Measurements from ENCODE around the gene CNIH3. TPM values are rescaled to one million over a fixed set of nuclear protein-coding genes. Genes with fewer than 3 reads are reported as not detected.

The CNIH3 gene
- polyA plus RNA-seq, 3 donors, result 10.2 to 12.6 (median 10.5) TPM

DNA sequence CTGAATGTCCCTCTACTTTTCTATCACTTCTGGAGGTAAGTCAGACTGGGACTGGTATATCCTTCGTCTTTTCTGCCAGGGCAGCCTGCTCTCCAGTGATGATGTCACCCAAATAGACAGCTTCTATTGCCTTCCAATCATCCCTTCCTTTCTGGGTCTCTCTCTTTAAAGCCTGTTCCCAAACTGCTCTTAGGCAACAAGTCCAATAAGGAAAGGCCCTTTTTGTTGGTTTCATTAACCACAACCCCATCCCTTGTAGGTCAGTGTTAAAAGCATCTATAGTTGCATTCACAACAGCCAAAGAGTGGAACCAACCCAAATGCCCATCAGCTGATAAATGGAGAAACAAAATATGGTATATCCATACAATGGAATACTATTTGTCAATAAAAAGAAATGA lies 114.4 kb downstream of the CNIH3 start:
- DNase-seq (ENCODE audit: extremely low read depth in 1 of 11, low read depth in 9 of 11, low spot score in 4 of 11), result no peak

GRCh38 chr1:224730965-224731364 lies 114.8 kb downstream of the CNIH3 start:
- DNase-seq (ENCODE audit: extremely low read depth in 1 of 11, low read depth in 9 of 11, low spot score in 4 of 11), result no peak

DNA sequence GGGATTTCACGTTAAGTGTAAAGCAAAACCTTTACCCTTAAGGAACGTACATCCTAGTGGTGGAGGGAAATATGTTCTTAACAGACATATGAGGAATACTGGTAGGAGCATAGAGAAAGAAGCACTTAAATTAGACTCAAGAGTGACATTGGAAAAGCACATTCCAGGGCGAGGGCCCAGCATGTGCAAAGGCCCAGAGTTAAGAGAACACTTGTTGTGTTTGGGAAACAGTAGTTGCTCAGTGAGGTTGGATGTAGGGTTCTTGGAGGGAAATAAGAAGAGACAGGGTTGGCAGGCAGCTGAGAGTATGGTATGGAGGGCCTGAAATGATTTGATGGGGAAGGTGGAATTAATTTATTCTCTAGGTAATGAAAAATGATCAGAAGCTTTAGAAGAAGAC lies 115.5 kb downstream of the CNIH3 start:
- no peak for DNase-seq (ENCODE audit: extremely low read depth in 1 of 11, low read depth in 9 of 11, low spot score in 4 of 11)

DNA sequence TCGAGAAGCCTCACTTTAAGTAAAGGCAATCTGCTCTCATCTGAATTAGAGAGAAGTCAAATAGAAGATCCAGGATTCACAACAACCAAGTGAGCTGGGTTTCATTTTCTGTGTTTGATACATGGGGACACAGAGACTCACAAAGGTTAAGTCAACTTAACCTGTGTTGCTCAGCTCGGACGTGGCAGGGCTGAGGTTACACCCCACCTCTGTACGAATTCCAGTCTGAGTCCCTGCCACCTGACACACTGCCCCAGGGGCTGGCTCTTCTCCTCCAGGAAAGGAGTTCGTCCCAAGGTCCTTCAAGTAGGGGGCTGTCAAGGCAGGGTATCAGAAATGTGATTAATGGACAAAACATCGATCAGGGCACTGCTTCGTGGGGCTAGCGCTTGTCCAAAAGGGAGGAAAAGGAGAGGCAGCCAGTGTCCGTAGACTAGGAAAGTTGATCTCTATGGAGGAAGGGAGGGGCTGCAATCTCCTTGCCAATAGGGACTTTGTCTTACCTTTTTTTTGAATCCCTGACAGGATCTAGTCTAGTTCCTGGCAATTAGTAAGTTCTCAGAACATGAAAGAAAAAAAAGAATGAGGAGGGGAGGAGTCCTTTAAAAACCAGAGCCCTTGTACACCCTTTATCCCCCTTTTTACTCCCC lies 116.4 kb downstream of the CNIH3 start:
- no peak for DNase-seq (ENCODE audit: extremely low read depth in 1 of 11, low read depth in 9 of 11, low spot score in 4 of 11)

DNA sequence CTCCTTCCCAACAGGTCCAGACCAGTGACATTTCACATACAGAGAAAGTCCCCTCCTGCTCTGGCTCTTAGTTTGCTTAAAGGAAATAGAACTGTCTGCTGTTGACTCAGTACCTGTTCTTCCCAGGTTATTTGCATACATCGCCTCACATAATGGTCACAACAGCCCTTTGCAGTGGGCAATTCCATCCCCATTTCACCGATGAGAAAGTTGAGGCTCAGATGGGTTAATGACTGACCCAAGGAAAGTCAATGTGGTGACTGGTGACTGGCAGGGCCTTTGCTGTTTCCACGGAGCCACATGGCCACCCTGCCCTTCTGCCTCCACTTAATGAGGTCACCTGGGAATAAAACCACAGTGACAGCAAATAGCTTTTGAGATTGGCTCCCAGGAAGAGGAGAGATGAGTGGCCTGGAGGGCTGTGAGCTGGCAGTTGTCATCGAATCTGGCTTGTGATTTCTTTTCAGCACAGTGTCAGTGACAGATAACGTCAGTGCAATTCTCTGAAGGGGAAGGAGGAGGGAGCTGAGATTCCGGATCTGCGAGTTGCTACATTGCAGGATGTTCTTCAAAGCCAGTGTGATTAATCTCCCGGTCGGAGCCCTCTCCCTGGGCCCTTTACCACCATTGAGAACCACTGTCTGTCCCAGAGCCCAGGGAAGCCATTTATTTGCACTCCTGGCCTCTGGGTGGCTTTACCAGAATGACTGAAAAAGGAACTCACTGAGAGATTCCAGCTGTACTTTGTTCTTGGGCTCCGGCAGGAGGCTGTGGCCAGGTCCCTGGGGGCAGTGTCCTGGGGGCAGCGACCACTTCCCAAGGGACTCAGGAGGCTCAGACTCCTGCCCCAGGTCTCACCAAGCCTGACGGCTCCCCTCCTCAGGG lies 117.2 kb downstream of the CNIH3 start:
- DNase-seq (ENCODE audit: extremely low read depth in 1 of 11, low read depth in 9 of 11, low spot score in 4 of 11), result no peak

- no peak for DNase-seq (ENCODE audit: extremely low read depth in 1 of 11, low read depth in 9 of 11, low spot score in 4 of 11)
These were observed 118.3 kb downstream of the CNIH3 start for GRCh38 chr1:224734261-224734935.

DNA sequence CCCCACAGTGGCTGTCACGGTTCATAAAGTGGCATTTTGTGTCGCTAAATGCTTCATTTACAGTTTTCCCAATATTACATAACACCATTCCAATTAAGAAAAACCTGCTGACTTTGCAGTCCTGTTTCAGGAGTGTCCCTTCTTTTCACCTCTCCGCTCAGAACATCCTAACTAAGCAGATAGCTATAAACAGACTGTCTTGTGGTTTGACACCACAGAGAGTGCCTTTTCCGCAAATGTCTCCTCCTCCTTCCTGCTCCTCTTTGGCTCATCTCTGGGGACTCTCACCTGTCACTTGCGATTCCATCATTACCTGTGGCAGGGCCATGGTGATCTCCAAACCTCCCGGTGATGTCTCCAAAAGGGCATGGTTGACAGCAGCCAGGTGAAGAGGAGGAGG lies 119.0 kb downstream of the CNIH3 start:
- DNase-seq (ENCODE audit: extremely low read depth in 1 of 11, low read depth in 9 of 11, low spot score in 4 of 11), result no peak

GRCh38 chr1:224736619-224737352 lies 120.7 kb downstream of the CNIH3 start:
- DNase-seq (ENCODE audit: extremely low read depth in 1 of 11, low read depth in 9 of 11, low spot score in 4 of 11), result no peak

DNA sequence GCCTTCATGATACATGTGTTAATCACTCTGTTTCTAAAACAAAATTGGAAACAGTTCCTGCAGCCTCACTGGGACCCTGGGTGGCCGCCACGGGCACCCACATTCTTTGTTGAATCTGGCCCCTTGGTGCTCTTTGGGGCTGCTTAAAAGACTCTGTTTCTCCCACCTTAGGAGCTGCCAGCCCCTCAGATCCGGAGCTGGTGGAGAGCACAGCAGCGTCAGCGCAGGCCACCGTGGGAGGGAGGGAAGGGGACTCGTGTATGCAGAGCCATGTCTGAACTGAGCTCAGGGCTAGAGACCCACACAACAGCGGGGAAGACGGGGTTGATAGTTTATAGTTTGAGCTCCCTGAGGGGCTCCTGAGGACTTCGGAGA lies 121.2 kb downstream of the CNIH3 start:
- no peak for DNase-seq (ENCODE audit: extremely low read depth in 1 of 11, low read depth in 9 of 11, low spot score in 4 of 11)

- DNase-seq (ENCODE audit: extremely low read depth in 1 of 11, low read depth in 9 of 11, low spot score in 4 of 11), result no peak
These were observed 123.3 kb downstream of the CNIH3 start for GRCh38 chr1:224739303-224739996.

DNA sequence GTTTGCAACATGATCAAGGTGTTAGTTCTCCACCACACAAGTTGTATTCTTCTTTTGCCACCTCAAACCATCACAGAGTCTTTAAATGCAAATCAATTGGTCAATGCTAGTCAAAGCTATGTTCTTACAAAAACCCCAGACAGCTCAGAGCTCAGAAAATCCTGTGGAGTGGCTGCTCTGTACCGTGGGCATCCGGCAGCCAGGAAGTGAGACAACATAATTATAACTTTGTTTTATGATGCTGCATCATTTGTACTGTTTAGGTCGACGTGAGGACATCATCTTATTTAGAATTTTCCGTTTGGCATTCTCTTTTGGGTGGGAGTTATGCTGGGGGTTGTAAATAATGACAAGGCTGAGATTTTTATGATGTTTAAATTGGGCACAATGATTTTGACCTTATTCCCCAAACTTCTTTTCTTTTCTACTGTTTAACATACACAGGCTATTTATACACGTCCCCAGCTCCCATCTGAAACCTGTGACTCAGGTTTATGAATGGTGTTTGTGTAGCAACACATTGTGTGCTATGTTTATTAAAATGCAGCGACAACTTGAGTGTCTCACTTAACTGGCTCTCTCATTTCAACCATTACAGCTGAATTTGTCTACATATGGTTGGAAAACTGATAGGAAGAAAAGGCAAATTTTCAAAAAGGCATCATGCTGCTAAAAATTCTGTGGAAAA lies 124.0 kb downstream of the CNIH3 start:
- no peak for DNase-seq (ENCODE audit: extremely low read depth in 1 of 11, low read depth in 9 of 11, low spot score in 4 of 11)

GRCh38 chr1:224740685-224741052 lies 124.6 kb downstream of the CNIH3 start:
- DNase-seq (ENCODE audit: extremely low read depth in 1 of 11, low read depth in 9 of 11, low spot score in 4 of 11), result no peak

DNA sequence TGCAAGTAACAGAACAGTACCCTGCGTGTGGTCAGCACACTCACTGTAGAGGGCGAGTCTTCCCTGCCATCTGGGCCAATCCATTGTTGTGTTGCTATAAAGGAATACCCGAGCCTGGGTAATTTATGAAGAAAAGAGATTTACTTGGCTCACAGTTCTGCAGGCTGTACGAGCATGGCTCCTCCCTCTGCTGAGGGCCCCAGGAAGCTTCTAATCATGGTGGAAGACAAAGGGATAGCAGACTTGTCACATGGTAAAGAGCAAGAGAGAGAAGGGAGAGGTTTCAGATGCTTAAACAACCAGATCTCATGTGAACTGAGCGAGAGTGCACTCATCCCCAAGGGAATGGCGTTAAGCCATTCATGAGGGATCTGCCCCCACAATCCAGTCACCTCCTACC lies 126.2 kb downstream of the CNIH3 start:
- no peak for DNase-seq (ENCODE audit: extremely low read depth in 1 of 11, low read depth in 9 of 11, low spot score in 4 of 11)

DNA sequence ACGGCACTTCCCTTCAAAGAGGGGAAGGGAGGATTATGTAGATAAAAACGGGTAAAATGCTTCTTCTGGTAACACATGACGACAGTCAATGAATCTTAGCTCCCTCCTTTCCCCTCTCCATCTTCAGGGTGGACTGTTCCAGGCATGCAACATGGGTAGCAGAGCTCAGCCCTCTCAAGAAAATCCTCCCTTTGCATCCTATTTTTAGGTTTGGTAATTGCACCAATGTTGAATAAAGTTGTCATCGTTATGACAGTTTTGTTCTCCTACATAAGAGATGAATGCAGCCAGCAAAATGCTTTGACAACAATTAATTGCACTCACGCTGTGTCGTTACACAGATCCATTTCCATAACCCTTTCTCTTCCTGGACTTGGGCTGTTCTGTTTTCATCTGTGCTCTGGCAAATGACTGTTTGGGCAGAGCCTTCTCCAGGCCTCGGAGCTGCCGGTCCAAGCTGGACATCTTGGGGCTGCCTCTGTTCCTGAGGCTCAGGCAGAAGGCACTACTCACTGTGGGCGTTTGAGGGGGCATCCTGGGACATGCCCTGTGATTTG lies 127.6 kb downstream of the CNIH3 start:
- no peak for DNase-seq (ENCODE audit: extremely low read depth in 1 of 11, low read depth in 9 of 11, low spot score in 4 of 11)

GRCh38 chr1:224744521-224744920 lies 128.4 kb downstream of the CNIH3 start:
- no peak for DNase-seq (ENCODE audit: extremely low read depth in 1 of 11, low read depth in 9 of 11, low spot score in 4 of 11)

- DNase-seq (ENCODE audit: extremely low read depth in 1 of 11, low read depth in 9 of 11, low spot score in 4 of 11), result peak in 2 of 11 donors; percentile 40 to 70
These were observed 129.3 kb downstream of the CNIH3 start for GRCh38 chr1:224745394-224745793.

- no peak for DNase-seq (ENCODE audit: extremely low read depth in 1 of 11, low read depth in 9 of 11, low spot score in 4 of 11)
These were observed 129.8 kb downstream of the CNIH3 start for GRCh38 chr1:224745924-224746323.

DNA sequence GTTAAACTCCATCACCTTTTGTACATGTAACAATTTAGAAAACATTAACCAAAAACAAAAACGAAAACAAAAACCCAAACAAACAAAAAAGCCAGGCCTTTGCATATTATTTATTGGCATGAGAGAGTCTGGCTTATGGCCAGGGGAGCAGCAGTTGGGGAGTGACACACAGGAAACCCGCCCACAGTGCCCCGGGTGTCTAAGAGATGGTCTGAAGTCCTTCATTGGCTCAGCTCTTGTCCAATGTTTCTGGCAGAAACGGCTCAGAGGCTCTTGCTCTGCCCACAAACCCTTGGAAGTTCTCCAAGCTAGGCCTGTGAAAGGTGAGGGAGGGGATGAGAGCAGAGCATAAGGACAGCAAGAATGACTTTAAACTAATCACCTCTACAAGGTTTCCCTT lies 131.5 kb downstream of the CNIH3 start:
- DNase-seq (ENCODE audit: extremely low read depth in 1 of 11, low read depth in 9 of 11, low spot score in 4 of 11), result no peak

Measured in renal cortex interstitium (tissue), 11 donors.